HG02981 (cell line): Measurements from ENCODE around the gene COX4I2.
A peak's percentile ranks its signal among the peaks of the same experiment; 100 is the strongest.
"Not testable (repeated sequence)": the region's sequence is repeated elsewhere in the genome, so short reads cannot be mapped to it uniquely, and the experiment has no call there.

Experiments used
- ATAC-seq: cut with Tn5 transposase; IDR thresholded peaks from one replicate; pipeline ENCODE4 v1.9.1; 2021; ENCODE audit warnings: mild to moderate bottlenecking, moderate library complexity; ENCODE audit not compliant: unreplicated experiment

COX4I2 gene

DNA sequence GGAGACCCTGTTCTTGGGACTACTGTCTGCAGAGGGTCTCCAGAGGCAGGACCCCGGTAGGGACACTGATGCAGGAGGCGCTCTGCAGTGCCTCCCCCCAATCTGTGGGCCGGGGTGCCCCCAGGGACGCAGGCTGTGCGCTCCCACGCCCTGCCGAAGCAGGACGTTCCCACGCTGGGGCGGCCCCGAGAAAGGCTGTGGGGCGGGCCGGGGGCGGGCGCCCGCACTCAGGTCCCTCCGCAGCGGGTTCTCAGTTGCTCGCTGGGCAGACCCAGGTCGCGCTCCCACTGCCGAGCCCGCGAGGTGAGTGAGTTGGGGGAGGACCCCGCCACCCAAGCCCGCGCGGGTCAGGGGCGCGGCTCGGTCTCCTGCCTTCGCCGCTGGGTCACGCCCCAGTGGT, at the start of gene COX4I2:
Gene COX4I2, plus strand, starts transcription at position 253 of the 400 bp plus-strand sequence. CDS start 1,106 bp downstream, outside the sequence.
- no peak for ATAC-seq

DNA sequence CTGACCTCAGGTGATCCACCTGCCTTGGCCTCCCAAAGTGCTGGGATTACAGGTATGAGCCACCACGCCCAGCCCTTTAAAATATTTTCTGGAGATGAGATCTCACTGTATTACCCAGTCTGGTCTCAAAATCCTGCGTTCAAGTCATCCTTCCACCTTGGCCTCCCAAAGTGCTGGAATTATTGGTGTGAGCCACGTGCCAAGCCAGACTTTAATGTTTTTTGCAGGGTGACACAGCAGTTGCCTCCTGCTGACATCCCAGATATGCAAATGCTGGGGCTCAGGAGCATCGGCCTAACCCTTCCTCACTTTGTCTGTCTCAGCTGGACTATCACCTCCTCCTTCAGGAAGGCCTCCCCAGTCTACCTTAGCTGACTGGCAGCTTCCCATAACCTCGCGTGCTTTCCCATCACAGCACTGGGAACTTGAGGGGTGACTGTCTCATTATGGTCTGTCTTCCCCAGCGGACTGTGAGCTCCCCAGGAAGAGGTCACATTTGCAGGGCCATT, 46.9 kb upstream of the COX4I2 start:
- ATAC-seq, result no peak

GRCh38 chr20:31593221-31594001, 44.3 kb upstream of the COX4I2 start:
- ATAC-seq, result no peak

DNA sequence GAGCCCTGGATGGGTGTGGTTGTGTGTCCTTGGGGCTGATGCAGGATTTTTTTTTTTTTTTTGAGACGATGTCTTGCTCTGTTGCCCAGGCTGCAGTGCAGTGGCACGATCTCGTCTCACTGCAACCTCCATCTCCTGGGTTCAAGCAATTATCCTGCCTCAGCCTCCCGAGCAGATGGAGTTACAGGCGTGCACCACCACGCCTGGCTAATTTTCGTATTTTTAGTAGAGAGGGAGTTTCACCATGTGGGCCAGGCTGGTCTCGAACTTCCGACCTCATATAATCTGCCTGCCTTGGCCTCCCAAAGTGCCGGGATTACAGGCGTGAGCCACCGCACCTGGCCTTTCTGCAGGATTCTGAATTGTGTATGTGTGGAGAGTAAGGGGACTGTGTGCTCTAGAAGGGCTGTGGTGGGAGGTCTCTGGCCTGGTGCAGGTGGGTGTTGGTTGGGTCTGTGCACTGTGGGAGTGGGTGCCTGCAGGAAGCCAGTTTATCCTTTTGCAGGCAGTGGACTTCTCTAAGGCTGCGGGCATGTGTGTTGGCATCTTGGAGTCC, 43.6 kb upstream of the COX4I2 start:
- no peak for ATAC-seq

GRCh38 chr20:31594558-31595379, 42.9 kb upstream of the COX4I2 start:
- ATAC-seq, result no peak

- no peak for ATAC-seq
These were observed 42.4 kb upstream of the COX4I2 start for GRCh38 chr20:31595380-31595653.

- no peak for ATAC-seq
These were observed 41.9 kb upstream of the COX4I2 start for GRCh38 chr20:31595654-31596411.

DNA sequence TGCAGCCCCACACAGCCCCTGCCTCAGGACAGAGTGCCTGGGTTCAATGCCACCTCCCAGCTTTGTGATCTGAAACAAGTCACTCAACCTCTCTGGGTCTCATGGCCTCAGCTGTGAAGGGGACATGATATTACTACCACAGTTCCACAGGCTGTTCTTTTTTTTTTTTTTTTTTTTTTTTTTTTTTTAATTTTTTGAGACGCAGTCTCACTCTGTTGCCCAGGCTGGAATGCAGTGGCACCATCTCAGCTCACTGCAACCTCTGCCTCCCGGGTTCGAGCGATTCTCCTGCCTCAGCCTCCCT, 41.3 kb upstream of the COX4I2 start:
- ATAC-seq, result not testable (repeated sequence)

GRCh38 chr20:31596831-31597480, 40.8 kb upstream of the COX4I2 start:
- no peak for ATAC-seq

DNA sequence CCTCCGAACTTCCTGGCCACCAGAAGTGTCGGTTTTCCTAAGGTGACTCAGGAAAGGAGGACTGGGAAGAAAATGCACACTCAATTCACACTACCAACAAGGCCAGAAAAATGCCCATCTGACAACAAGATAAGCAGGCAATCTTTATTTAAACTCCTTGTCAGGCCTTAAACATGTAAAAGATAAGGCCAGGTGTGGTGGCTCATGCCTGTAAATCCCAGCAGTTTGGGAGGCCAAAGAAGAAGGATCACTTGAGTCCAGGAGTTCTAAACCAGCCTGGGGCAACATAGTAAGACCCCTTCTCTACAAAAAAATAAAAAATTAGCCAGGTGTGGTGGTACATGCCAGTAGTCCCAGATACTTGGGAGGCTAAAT, 40.2 kb upstream of the COX4I2 start:
- ATAC-seq, result no peak

DNA sequence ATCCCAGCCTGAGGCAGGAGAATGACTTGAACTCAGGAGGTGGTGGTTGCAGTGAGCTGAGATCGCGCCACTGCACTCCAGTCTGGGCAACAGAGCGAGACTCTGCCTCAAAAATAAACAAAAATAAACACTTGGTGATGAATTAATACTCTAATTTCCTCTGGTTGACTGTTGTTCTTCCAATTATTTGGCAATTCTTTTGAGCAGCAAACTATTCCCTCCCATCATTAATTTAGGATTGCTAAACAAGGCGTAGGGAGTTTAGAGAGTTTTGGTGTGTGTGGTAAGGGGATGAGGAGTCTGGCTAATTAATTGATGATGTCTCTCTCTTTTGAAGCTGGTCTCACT, 35.3 kb upstream of the COX4I2 start:
- ATAC-seq, result no peak

DNA sequence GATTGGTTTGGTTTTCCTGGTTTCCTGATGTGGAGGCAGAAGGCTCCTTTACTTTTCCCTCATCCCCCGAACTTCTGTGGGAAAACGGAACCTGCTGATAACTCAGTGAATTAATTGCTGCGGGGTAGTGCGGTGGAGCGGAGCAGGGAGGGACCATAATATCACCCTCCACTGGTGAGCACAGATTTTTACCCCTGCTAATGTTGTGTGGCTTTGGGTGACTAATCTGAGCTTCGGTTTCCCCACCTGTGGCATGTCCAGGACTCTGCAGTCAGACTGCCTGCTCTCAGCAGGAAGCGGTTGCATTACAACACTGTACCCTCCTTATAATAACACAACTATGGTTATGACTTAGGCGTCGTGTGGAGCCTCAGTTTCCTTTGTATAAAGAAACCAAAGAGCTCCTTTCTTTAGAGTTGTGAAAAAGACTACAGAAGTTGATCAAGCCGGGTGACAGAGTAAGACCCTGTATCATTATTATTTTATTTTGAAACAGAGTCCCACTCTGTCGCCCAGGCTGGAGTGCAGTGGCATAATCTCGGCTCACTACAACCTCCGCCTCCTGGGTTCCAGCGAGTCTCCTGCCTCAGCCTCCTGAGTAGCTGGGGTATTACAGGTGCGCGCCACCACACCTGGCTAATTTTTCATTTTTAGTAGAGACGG, 34.8 kb upstream of the COX4I2 start:
- ATAC-seq, result no peak

DNA sequence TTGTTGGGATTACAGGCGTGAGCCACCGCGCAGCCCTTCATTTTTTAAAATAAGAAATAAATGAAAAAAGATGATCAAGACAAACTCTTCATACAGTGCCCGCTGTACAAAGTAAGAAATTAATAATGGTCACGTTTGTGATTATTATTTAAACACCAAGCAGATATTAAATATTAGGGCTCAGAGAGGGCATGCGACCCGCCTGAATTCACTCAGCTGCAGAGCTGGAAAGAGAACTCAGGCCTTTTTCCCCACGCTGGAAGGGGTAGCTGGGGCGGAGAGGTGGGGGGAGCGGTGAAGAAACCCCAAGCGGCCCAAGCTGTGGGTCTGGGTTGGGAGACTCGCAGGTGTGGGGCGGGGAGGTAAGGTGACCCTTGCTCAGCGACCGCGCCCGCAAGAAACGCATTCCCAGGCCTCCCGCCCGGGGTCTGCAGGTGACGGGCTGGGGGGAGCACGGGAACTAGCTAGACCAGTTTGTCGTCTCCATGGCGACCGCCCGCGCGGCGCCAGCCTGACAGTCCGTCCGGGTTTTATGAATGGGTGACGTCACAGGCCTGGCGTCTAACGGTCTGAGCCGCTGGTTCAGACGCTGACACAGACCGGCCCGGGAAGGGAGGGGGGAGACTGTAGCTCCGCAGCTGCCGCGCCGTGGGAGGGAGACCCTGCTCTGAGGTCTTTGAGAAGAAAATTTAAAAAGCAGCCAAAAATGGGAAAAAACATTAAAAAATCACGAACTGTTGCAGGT, 33.7 kb upstream of the COX4I2 start:
- peak; percentile 52 for ATAC-seq

DNA sequence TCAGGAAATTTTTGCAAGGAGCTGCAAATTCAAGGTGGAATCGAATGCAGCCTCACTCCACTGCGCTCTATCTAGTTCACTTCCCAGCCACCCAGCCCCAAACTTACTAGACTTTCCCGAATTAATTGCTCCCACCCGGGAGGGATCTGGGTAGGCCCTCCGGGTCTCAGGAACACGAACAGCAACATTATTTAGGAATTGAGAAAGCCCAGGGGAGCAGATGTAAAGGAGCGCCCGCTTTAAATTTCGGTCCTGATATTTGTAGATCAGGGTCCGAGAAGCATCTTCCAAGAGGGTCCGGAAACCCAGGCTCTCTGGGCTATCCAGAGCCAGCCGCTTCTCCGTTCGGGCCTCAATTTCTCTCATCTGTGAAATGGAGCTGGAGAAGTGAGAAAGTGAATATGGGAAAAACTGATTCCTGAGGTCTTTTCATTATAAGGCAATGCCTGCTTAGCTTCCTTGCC, 33.1 kb upstream of the COX4I2 start:
- ATAC-seq, result peak; percentile 8

GRCh38 chr20:31605031-31605901, 32.4 kb upstream of the COX4I2 start, which contains the start of gene ID1:
TSS of gene ID1 (plus strand) at chr20:31605289. CDS start at chr20:31605388, 99 bp downstream.
- ATAC-seq, result peak; percentile 79

DNA sequence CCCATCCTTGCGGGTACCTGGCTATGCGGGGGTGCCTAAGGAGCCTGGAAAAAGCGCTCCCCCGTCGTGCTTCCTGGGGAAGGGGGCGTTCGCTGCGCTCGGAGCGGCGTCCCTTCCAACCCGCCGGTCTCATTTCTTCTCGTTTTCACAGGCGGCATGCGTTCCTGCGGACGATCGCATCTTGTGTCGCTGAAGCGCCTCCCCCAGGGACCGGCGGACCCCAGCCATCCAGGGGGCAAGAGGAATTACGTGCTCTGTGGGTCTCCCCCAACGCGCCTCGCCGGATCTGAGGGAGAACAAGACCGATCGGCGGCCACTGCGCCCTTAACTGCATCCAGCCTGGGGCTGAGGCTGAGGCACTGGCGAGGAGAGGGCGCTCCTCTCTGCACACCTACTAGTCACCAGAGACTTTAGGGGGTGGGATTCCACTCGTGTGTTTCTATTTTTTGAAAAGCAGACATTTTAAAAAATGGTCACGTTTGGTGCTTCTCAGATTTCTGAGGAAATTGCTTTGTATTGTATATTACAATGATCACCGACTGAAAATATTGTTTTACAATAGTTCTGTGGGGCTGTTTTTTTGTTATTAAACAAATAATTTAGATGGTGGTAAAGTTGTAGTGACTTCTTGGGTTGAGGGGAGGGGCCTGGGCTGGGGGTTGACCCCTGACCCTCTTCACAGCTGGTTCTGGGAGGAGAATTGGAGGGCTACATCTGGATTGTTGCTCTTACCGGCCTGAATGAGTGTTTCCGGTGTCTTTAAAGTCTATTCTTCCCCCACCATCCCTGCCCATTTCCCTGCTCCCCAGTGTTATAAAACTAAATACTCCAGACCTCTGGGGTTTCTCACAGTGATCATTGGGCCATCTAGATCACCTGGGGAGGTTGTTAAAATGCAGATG, 31.6 kb upstream of the COX4I2 start:
- no peak for ATAC-seq

GRCh38 chr20:31606804-31607639, 30.7 kb upstream of the COX4I2 start:
- ATAC-seq, result no peak
